ENCODE data around the gene SLAMF9.

- no peak for TF ChIP-seq CEBPB (IDR thresholded peaks at IDR 0.05)
- TF ChIP-seq, protein P1, sequence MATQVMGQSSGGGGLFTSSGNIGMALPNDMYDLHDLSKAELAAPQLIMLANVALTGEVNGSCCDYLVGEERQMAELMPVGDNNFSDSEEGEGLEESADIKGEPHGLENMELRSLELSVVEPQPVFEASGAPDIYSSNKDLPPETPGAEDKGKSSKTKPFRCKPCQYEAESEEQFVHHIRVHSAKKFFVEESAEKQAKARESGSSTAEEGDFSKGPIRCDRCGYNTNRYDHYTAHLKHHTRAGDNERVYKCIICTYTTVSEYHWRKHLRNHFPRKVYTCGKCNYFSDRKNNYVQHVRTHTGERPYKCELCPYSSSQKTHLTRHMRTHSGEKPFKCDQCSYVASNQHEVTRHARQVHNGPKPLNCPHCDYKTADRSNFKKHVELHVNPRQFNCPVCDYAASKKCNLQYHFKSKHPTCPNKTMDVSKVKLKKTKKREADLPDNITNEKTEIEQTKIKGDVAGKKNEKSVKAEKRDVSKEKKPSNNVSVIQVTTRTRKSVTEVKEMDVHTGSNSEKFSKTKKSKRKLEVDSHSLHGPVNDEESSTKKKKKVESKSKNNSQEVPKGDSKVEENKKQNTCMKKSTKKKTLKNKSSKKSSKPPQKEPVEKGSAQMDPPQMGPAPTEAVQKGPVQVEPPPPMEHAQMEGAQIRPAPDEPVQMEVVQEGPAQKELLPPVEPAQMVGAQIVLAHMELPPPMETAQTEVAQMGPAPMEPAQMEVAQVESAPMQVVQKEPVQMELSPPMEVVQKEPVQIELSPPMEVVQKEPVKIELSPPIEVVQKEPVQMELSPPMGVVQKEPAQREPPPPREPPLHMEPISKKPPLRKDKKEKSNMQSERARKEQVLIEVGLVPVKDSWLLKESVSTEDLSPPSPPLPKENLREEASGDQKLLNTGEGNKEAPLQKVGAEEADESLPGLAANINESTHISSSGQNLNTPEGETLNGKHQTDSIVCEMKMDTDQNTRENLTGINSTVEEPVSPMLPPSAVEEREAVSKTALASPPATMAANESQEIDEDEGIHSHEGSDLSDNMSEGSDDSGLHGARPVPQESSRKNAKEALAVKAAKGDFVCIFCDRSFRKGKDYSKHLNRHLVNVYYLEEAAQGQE (IDR thresholded peaks at IDR 0.05; ENCODE audit: low read depth), result no peak
- no peak for TF ChIP-seq EP300 (IDR thresholded peaks at IDR 0.05; ENCODE audit: borderline replicate concordance)
- TF ChIP-seq EGR1 (IDR thresholded peaks at IDR 0.05), result no peak
- TF ChIP-seq, protein P2, sequence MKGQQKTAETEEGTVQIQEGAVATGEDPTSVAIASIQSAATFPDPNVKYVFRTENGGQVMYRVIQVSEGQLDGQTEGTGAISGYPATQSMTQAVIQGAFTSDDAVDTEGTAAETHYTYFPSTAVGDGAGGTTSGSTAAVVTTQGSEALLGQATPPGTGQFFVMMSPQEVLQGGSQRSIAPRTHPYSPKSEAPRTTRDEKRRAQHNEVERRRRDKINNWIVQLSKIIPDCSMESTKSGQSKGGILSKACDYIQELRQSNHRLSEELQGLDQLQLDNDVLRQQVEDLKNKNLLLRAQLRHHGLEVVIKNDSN (IDR thresholded peaks at IDR 0.05), result no peak
- TF ChIP-seq YY1 (IDR thresholded peaks at IDR 0.05; ENCODE audit: low read depth), result no peak
These were observed 32.1 kb downstream of the SLAMF9 start for GRCh38 chr1:159921700-159922504.

Measured in Ishikawa (cell line).